K562 (cell line): ENCODE data around the gene MEGF9. TPM values are rescaled to one million over a fixed set of nuclear protein-coding genes. Genes with fewer than 3 reads are reported as not detected.

ENCODE experiments used
- ATAC-seq: fragments of 200-7000 bp; cut with Tn5 transposase; 3 replicates; pipeline ENCODE4 v1.9.1; 2020; ENCODE audit warnings: moderate library complexity
- BruUV-seq: library from RNA; stranded (reverse); fragments of 400-500 nt; replicated peaks from 2 replicates; lab custom pipeline; 2021; lab: Mats Ljungman, UMichigan
- CTCF ChIA-PET: fragments of 300-600 bp; formaldehyde crosslinking; extraction: SDS; loops from one replicate; lab custom pipeline; 2021; ENCODE audit warnings: low intra/inter-chr PET ratio; lab: Yijun Ruan, JAX
- POLR2A ChIA-PET: fragments of 300-600, 350-650 bp; sonication (Branson Sonifier 250); formaldehyde crosslinking; extraction: SDS; loops from one replicate; lab custom pipeline; 2021; ENCODE audit warnings: antibody characterized with exemption, inconsistent platforms; lab: Yijun Ruan, JAX
- DNase-seq, 4 experiments: peaks; one replicate each; pipeline versions ENCODE4 v3.0.0 to v3.0.0-alpha.2; 2011 to 2018; ENCODE audit warnings: low spot score in 3 of 4, mixed read lengths in 3 of 4; ENCODE audit errors: extremely low read depth in 1 of 4
- FAIRE-seq: peaks from 2 replicates; lab custom pipeline; 2011; peaks lifted over from hg19 to GRCh38; lab: Jason Lieb, UNC
- H2AFZ ChIP-seq: 2 replicates; pipeline ENCODE4 v1.6.0; 2011; ENCODE audit warnings: low read depth, low read length, control low read depth, inconsistent platforms
- H3K27ac ChIP-seq: fragments of 200-600 bp; 3 replicates; pipeline ENCODE4 v1.8.0; 2011; ENCODE audit warnings: low read depth, mild to moderate bottlenecking, control low read depth, inconsistent platforms, low read length, moderate library complexity, mixed read lengths; ENCODE audit errors: extremely low read depth
- H3K27me3 ChIP-seq, 2 experiments: fragments of 300-600 bp in 1 of 2; 2 replicates in 1 of 2; 3 replicates in 1 of 2; pipeline versions ENCODE4 v1.6.0 to v1.8.0; 2011; ENCODE audit warnings: inconsistent platforms in 2 of 2, low read length in 2 of 2, mild to moderate bottlenecking in 1 of 2, mixed read lengths in 1 of 2, moderate library complexity in 1 of 2; ENCODE audit not compliant: control insufficient read depth in 2 of 2, insufficient read depth in 2 of 2
- H3K36me3 ChIP-seq: fragments of 300-600 bp; 3 replicates; pipeline ENCODE4 v1.8.0; 2011; ENCODE audit warnings: mild to moderate bottlenecking, low read length, inconsistent platforms; ENCODE audit not compliant: control insufficient read depth, insufficient read depth
- H3K4me1 ChIP-seq, 2 experiments: fragments of 200-600 bp in 1 of 2; replicated peaks in 1 of 2; 2 replicates in 1 of 2; 3 replicates in 1 of 2; pipeline versions ENCODE4 v1.5.1 to v1.8.0; 2011; ENCODE audit warnings: inconsistent platforms in 2 of 2, low read length in 2 of 2, mild to moderate bottlenecking in 1 of 2, mixed read lengths in 1 of 2, moderate library complexity in 1 of 2; ENCODE audit not compliant: control insufficient read depth in 2 of 2, insufficient read depth in 2 of 2
- H3K4me2 ChIP-seq: 2 replicates; pipeline ENCODE4 v1.6.1; 2011; ENCODE audit warnings: low read length, control low read depth, inconsistent platforms, mixed read lengths; ENCODE audit not compliant: insufficient read depth
- H3K4me3 ChIP-seq: fragments of 200-600 bp; sonication (generic), shearing (Covaris generic); 2 replicates; pipeline ENCODE4 v1.5.1; 2016; ENCODE audit warnings: control low read depth, inconsistent platforms
- H3K79me2 ChIP-seq: fragments of 200-600 bp; 3 replicates; pipeline ENCODE4 v1.8.0; 2011; ENCODE audit warnings: low read length, inconsistent platforms; ENCODE audit not compliant: control insufficient read depth, insufficient read depth
- H3K9ac ChIP-seq, 2 experiments: 2 replicates each; pipeline versions ENCODE4 v1.6.0 to v1.6.1; 2011; ENCODE audit warnings: low read depth in 2 of 2, low read length in 2 of 2, control low read depth in 1 of 2, inconsistent platforms in 1 of 2, mild to moderate bottlenecking in 1 of 2, mixed read lengths in 1 of 2; ENCODE audit not compliant: insufficient read depth in 1 of 2
- H3K9me1 ChIP-seq: one replicate; pipeline ENCODE4 v1.6.0; 2011; ENCODE audit warnings: inconsistent platforms, mild to moderate bottlenecking, low read length, moderate library complexity; ENCODE audit not compliant: control insufficient read depth, insufficient read depth
- H3K9me3 ChIP-seq: replicated peaks from 2 replicates; pipeline ENCODE4 v1.5.1; 2011; ENCODE audit warnings: low read depth, low read length, inconsistent platforms; ENCODE audit not compliant: control insufficient read depth, insufficient read depth
- H4K20me1 ChIP-seq: replicated peaks from 2 replicates; pipeline ENCODE4 v1.6.1; 2011; ENCODE audit warnings: low read length, inconsistent platforms, mixed read lengths; ENCODE audit not compliant: control insufficient read depth, insufficient read depth
- ARID1B ChIP-seq: fragments of 450-650 bp; IDR thresholded peaks from 2 replicates; pipeline ENCODE4 v1.6.1; 2016; ENCODE audit warnings: antibody characterized with exemption, mild to moderate bottlenecking, inconsistent platforms
- BACH1 ChIP-seq: fragments of 200-800 bp; sonication (Bioruptor generic); IDR thresholded peaks from 2 replicates; pipeline ENCODE4 v1.6.1; 2016; ENCODE audit warnings: missing genetic modification characterization, missing compliant biosample characterization
- BDP1 ChIP-seq: IDR thresholded peaks from 3 replicates; pipeline ENCODE4 v1.6.1; 2011; ENCODE audit not compliant: insufficient read length, insufficient read depth
- CCAR2 ChIP-seq: fragments of 200-400 bp; formaldehyde crosslinking; IDR thresholded peaks from 2 replicates; pipeline ENCODE4 v1.6.1; 2017; ENCODE audit warnings: mild to moderate bottlenecking, low read depth, low read length
- CHD1 ChIP-seq: fragments of 200-600 bp; sonication (generic); IDR thresholded peaks from one replicate; pipeline ENCODE4 v1.6.1; 2012; ENCODE audit warnings: mild to moderate bottlenecking, moderate library complexity, low read length, inconsistent platforms
- GTF3C2 ChIP-seq: IDR thresholded peaks from 3 replicates; pipeline ENCODE4 v1.6.1; 2011; ENCODE audit warnings: borderline replicate concordance, mild to moderate bottlenecking, moderate library complexity; ENCODE audit not compliant: insufficient read length; ENCODE audit errors: extremely low read depth
- HBP1 ChIP-seq: fragments of 450-650 bp; formaldehyde crosslinking; IDR thresholded peaks from 2 replicates; pipeline ENCODE4 v1.4.0; 2022; ENCODE audit warnings: missing genetic modification characterization
- HINFP ChIP-seq: fragments of 450-650 bp; conservative IDR thresholded peaks from 2 replicates; pipeline ENCODE4 v1.6.1; 2016; ENCODE audit warnings: missing genetic modification characterization, low read depth, mild to moderate bottlenecking, control low read depth, missing compliant biosample characterization
- HLTF ChIP-seq: fragments of 450-650 bp; IDR thresholded peaks from 2 replicates; pipeline ENCODE4 v1.6.1; 2016
- HSF4 ChIP-seq: fragments of 250-450 bp; sonication (Bioruptor Pico); IDR thresholded peaks from 2 replicates; pipeline ENCODE4 v2.1.2; 2022; ENCODE audit warnings: mild to moderate bottlenecking, moderate library complexity, borderline replicate concordance
- ID3 ChIP-seq, 2 experiments: fragments of 250-450 bp in 1 of 2; fragments of 450-650 bp in 1 of 2; sonication (Bioruptor Pico) in 1 of 2; IDR thresholded peaks; 2 replicates each; pipeline versions ENCODE4 v1.6.1 to v1.8.0; 2016 to 2021; ENCODE audit warnings: mild to moderate bottlenecking in 2 of 2, moderate library complexity in 2 of 2, missing compliant biosample characterization in 1 of 2, missing genetic modification characterization in 1 of 2
- MTA1 ChIP-seq: fragments of 450-650 bp; IDR thresholded peaks from 2 replicates; pipeline ENCODE4 v1.6.1; 2017; ENCODE audit warnings: borderline replicate concordance
- NFE2L1 ChIP-seq: fragments of 450-650 bp; IDR thresholded peaks from 2 replicates; pipeline ENCODE4 v1.6.1; 2016; ENCODE audit warnings: missing genetic modification characterization, low read depth, mild to moderate bottlenecking, missing compliant biosample characterization, moderate library complexity, borderline replicate concordance
- PHB ChIP-seq: fragments of 250-450 bp; sonication (Bioruptor Pico); IDR thresholded peaks from 2 replicates; pipeline ENCODE4 v1.5.0; 2021
- SAFB ChIP-seq: fragments of 200-400 bp; formaldehyde crosslinking; IDR thresholded peaks from 2 replicates; pipeline ENCODE4 v1.6.1; 2017; ENCODE audit warnings: low read depth, low read length, borderline replicate concordance
- ZBTB17 ChIP-seq: fragments of 450-650 bp; formaldehyde crosslinking; IDR thresholded peaks from 2 replicates; pipeline ENCODE4 v1.4.0; 2020; ENCODE audit warnings: mild to moderate bottlenecking
- ZNF436 ChIP-seq: fragments of 250-450, 450-650 bp; sonication (Bioruptor Pico); formaldehyde crosslinking; IDR thresholded peaks from 2 replicates; pipeline ENCODE4 v1.7.0; 2020; ENCODE audit warnings: mild to moderate bottlenecking
- ZNF695 ChIP-seq: fragments of 450-650 bp; formaldehyde crosslinking; IDR thresholded peaks from 2 replicates; pipeline ENCODE4 v1.4.0; 2020; ENCODE audit warnings: mild to moderate bottlenecking, moderate library complexity
- WGBS: fragments of 100-300 bp; shearing (Covaris generic); methylation state at CpG from one replicate; pipeline ENCODE4 v1.1.6; 2016; ENCODE audit warnings: low coverage, mixed read lengths; ENCODE audit not compliant: insufficient coverage; ENCODE audit errors: missing lambda C conversion rate; 5-methylcytosine and 5-hydroxymethylcytosine counted together
- in situ Hi-C: fragments of 300-500 bp; cut with MboI; formaldehyde crosslinking; loops from 4 replicates; pipeline ENCODE4 v1.15.0; 2018; ENCODE audit warnings: inconsistent platforms, mixed read lengths
- intact Hi-C: fragments of 100-400 bp; cut with micrococcal nuclease; formaldehyde crosslinking; loops from 2 replicates; pipeline ENCODE4 v1.14.2; 2022
- polyA plus RNA-seq, 8 experiments: library from polyadenylated mRNA; depleted of rRNA in 4 of 8; stranded (reverse) in 5 of 8; unstranded in 3 of 8; fragments of >200 nt; fragmentation: Nextera tagmentation in 2 of 8; fragmentation: Illumina TruSeq in 1 of 8; extraction: Ambion mirVana in 2 of 8; extraction: Trizol in 1 of 8; gene quantifications; 2 replicates each; pipeline versions ENCODE4 v1.2.1 to v1.2.3, GENCODE V29; 2011 to 2014; ENCODE audit warnings: inconsistent platforms in 1 of 8, missing spikeins in 1 of 8
- total RNA-seq, 7 experiments: library from RNA; depleted of rRNA in 6 of 7; stranded (reverse); fragments of >200 nt in 6 of 7; fragmentation: Illumina TruSeq in 2 of 7; extraction: Trizol in 2 of 7; gene quantifications; 2 replicates each; pipeline versions ENCODE4 v1.2.1 to v1.2.3, GENCODE V29; 2011 to 2021; ENCODE audit warnings: low replicate concordance in 1 of 7

Gene MEGF9
- total and polyA plus RNA-seq, 9 of the 15 experiments (the other 6 are each of a cell fraction or from before 2014, with no cell fraction given) = 2.1 to 6.2 (median 3.8) TPM

- Histone ChIP-seq H3K27me3 (no peaks in the 10 kb centered on the region), H3K4me1 (peaks cover 7 to 8% of the 10 kb centered on the region in 2 experiments), H3K27ac (no peak overlapping the region), H3K4me3 (no peak overlapping the region), H4K20me1 (no peaks in the 10 kb centered on the region), H2AFZ (no peak overlapping the region), H3K4me2 (no peak overlapping the region), H3K9ac (no peak overlapping the region), H3K9me3 (no peaks in the 10 kb centered on the region), H3K79me2 (peaks cover 11% of the 10 kb centered on the region; the same call in 2 of the 3 replicates), H3K9me1 (no peaks in the 10 kb centered on the region), H3K36me3 (peaks cover 78% of the 10 kb centered on the region)
- ATAC-seq (no peak), DNase-seq (no peak), FAIRE-seq (no peak)
- POLR2A ChIA-PET = interaction anchor here (0.6 to 0.7 kb wide), 2 partner anchors 23 to 87 kb away, joined by 3 read pairs; no protein-coding TSS in a partner anchor
- in situ Hi-C loops (no loop called here), intact Hi-C loops (no loop called here)
- BruUV-seq = no TSS peak
- WGBS = 69% methylated on average over 2 of the region's 2 CpGs
- CTCF ChIA-PET = no interaction called here
- TF ChIP-seq HBP1 (CRISPR knock-in tag) = no peak
- no peak for TF ChIP-seq MTA1
- TF ChIP-seq GTF3C2 = no peak
- TF ChIP-seq ZNF695 (CRISPR knock-in tag) = no peak
- no peak for TF ChIP-seq ZBTB17 (CRISPR knock-in tag)
- TF ChIP-seq BDP1 = no peak
- TF ChIP-seq BACH1 = no peak
- TF ChIP-seq ZNF436 (CRISPR knock-in tag) = no peak
- no peak for TF ChIP-seq PHB
- TF ChIP-seq ARID1B = no peak
- no peak for TF ChIP-seq CHD1
- no peak for TF ChIP-seq HINFP (tag)
- TF ChIP-seq NFE2L1 = no peak
- TF ChIP-seq HSF4 (CRISPR knock-in tag) = no peak
- no peak for TF ChIP-seq HLTF
- no peak for TF ChIP-seq ID3 (CRISPR knock-in tag; IDR thresholded peaks at IDR 0.05)
- no peak for TF ChIP-seq ID3 (tag; IDR thresholded peaks at IDR 0.05)
- TF ChIP-seq SAFB = no peak
- no peak for TF ChIP-seq CCAR2
These were observed 46.7 kb upstream of the MEGF9 start for GRCh38 chr9:120761006-120761405.
